NOMO-1 treated with DMSO at 0.1 percent for 48 hours (cell line): ENCODE results near the gene BCL2L2.
"Not testable (repeated sequence)": the region's sequence is repeated elsewhere in the genome, so short reads cannot be mapped to it uniquely, and the experiment has no call there.

ENCODE experiments used
- DNase-seq: peaks from one replicate; lab custom pipeline; 2025; ENCODE audit not compliant: unreplicated experiment; lab: John Stamatoyannopoulos, UW

BCL2L2 gene

GRCh38 chr14:23306412-23307145, at the start of gene BCL2L2:
TSS of gene BCL2L2 (plus strand) at chr14:23306833. CDS start at chr14:23307768, 935 bp downstream.
- DNase-seq, result peak; percentile 73

GRCh38 chr14:23258256-23258655, 48.4 kb upstream of the BCL2L2 start:
- no peak for DNase-seq

- no peak for DNase-seq
Observed at GRCh38 chr14:23259426-23259825, 47.2 kb upstream of the BCL2L2 start.

GRCh38 chr14:23260849-23261248, 45.8 kb upstream of the BCL2L2 start:
- DNase-seq, result not testable (repeated sequence)

- DNase-seq, result no peak
Observed at GRCh38 chr14:23269193-23269592, 37.4 kb upstream of the BCL2L2 start.

GRCh38 chr14:23275412-23275811, 31.2 kb upstream of the BCL2L2 start:
- no peak for DNase-seq

- DNase-seq, result no peak
Observed at GRCh38 chr14:23277189-23277588, 29.4 kb upstream of the BCL2L2 start.

GRCh38 chr14:23277928-23278327, 28.7 kb upstream of the BCL2L2 start:
- DNase-seq, result not testable (repeated sequence)

GRCh38 chr14:23281247-23281646, 25.4 kb upstream of the BCL2L2 start:
- DNase-seq, result no peak

- peak; percentile 28 for DNase-seq
Observed at GRCh38 chr14:23284654-23285529, 21.7 kb upstream of the BCL2L2 start.

- DNase-seq, result peak; percentile 46
Observed at GRCh38 chr14:23285530-23286019, 21.1 kb upstream of the BCL2L2 start.

GRCh38 chr14:23286020-23286901, 20.4 kb upstream of the BCL2L2 start, which contains the start of gene HOMEZ:
TSS of gene HOMEZ (minus strand) at chr14:23286132. CDS start at chr14:23285952, 180 bp downstream.
- peak; percentile 97 for DNase-seq

GRCh38 chr14:23286902-23287479, 19.6 kb upstream of the BCL2L2 start:
- DNase-seq, result peak; percentile 13

- DNase-seq, result peak; percentile 52
Observed at GRCh38 chr14:23294734-23295561, 11.7 kb upstream of the BCL2L2 start.

GRCh38 chr14:23296012-23296777, 10.4 kb upstream of the BCL2L2 start:
- no peak for DNase-seq

GRCh38 chr14:23297096-23297495, 9.5 kb upstream of the BCL2L2 start:
- no peak for DNase-seq

- DNase-seq, result no peak
Observed at GRCh38 chr14:23297611-23298277, 8.9 kb upstream of the BCL2L2 start.
